GM12878 (cell line): ENCODE data around the gene JMJD4. TPM values are rescaled to one million over a fixed set of nuclear protein-coding genes. Genes with fewer than 3 reads are reported as not detected.

Experiments
- ATAC-seq: fragments of 200-7000 bp; cut with Tn5 transposase; 3 replicates; pipeline ENCODE4 v1.9.1; 2020; ENCODE audit warnings: mild to moderate bottlenecking, moderate library complexity
- BruUV-seq: library from RNA; stranded (reverse); fragments of 400-500 nt; replicated peaks from 2 replicates; lab custom pipeline; 2021; lab: Mats Ljungman, UMichigan
- CTCF ChIA-PET: fragments of 300-600 bp; sonication (Branson Sonifier 250); formaldehyde crosslinking; extraction: SDS; loops from one replicate; lab custom pipeline; 2021; ENCODE audit warnings: inconsistent platforms; lab: Yijun Ruan, JAX
- POLR2A ChIA-PET: fragments of 350-600 bp; formaldehyde crosslinking; extraction: SDS; loops from one replicate; lab custom pipeline; 2021; ENCODE audit warnings: inconsistent platforms; lab: Charles Lee
- RAD21 ChIA-PET: fragments of 300-600 bp; sonication (Branson Sonifier 250); formaldehyde crosslinking; loops from one replicate; lab custom pipeline; 2023; ENCODE audit warnings: antibody characterized with exemption; ENCODE audit not compliant: unreplicated experiment; lab: Charles Lee
- SMC1A ChIA-PET: fragments of 300-600 bp; sonication (Branson Sonifier 250); formaldehyde crosslinking; loops from one replicate; lab custom pipeline; 2023; ENCODE audit not compliant: unreplicated experiment, uncharacterized antibody; lab: Charles Lee
- DNase-seq: peaks from one replicate; pipeline ENCODE4 v3.0.0-alpha.2; 2011; ENCODE audit warnings: low read depth, low spot score
- FAIRE-seq: peaks from 3 replicates; lab custom pipeline; 2011; peaks lifted over from hg19 to GRCh38; lab: Jason Lieb, UNC
- H2AFZ ChIP-seq: 2 replicates; pipeline ENCODE4 v1.6.0; 2011; ENCODE audit warnings: low read depth, low read length, control low read depth; ENCODE audit not compliant: control insufficient read depth
- H3K27ac ChIP-seq: 2 replicates; pipeline ENCODE4 v1.5.1; 2011; ENCODE audit warnings: control low read depth; ENCODE audit not compliant: control insufficient read depth, insufficient read depth
- H3K27me3 ChIP-seq, 2 experiments: replicated peaks in 1 of 2; 2 replicates each; pipeline versions ENCODE4 v1.6.0 to v1.6.1; 2011; ENCODE audit warnings: low read length in 1 of 2; ENCODE audit not compliant: control insufficient read depth in 2 of 2, insufficient read depth in 2 of 2
- H3K36me3 ChIP-seq, 2 experiments: 2 replicates each; pipeline ENCODE4 v1.5.1; 2011; ENCODE audit warnings: low read length in 1 of 2; ENCODE audit not compliant: control insufficient read depth in 2 of 2, insufficient read depth in 2 of 2
- H3K4me1 ChIP-seq: 2 replicates; pipeline ENCODE4 v1.6.1; 2011; ENCODE audit warnings: mild to moderate bottlenecking, low read length, moderate library complexity, mixed read lengths; ENCODE audit not compliant: control insufficient read depth, insufficient read depth
- H3K4me2 ChIP-seq: 2 replicates; pipeline ENCODE4 v1.6.0; 2011; ENCODE audit warnings: control low read depth; ENCODE audit not compliant: control insufficient read depth, insufficient read depth
- H3K4me3 ChIP-seq: fragments of 200-600 bp; sonication (generic); 2 replicates; pipeline ENCODE4 v1.5.1; 2016
- H3K79me2 ChIP-seq: 2 replicates; pipeline ENCODE4 v1.6.0; 2011; ENCODE audit warnings: low read length; ENCODE audit not compliant: control insufficient read depth, insufficient read depth
- H3K9ac ChIP-seq: 2 replicates; pipeline ENCODE4 v1.8.0; 2011; ENCODE audit warnings: low read length, control low read depth, mixed read lengths; ENCODE audit not compliant: control insufficient read depth, insufficient read depth
- H3K9me3 ChIP-seq: replicated peaks from 3 replicates; pipeline ENCODE4 v1.5.1; 2011; ENCODE audit warnings: mild to moderate bottlenecking, low read length; ENCODE audit not compliant: control insufficient read depth, insufficient read depth
- H4K20me1 ChIP-seq: 2 replicates; pipeline ENCODE4 v1.6.0; 2011; ENCODE audit not compliant: control insufficient read depth, insufficient read depth
- CHD2 ChIP-seq: IDR thresholded peaks from 2 replicates; pipeline ENCODE4 v1.6.1; 2011; ENCODE audit warnings: low read depth, low read length, improper control_type of control experiment, borderline replicate concordance
- GABPA ChIP-seq: IDR thresholded peaks from 2 replicates; pipeline ENCODE4 v1.6.1; 2014; ENCODE audit warnings: antibody characterized with exemption, low read depth, mild to moderate bottlenecking, inconsistent platforms
- HDAC6 ChIP-seq: fragments of 200-600 bp; sonication (generic); IDR thresholded peaks from one replicate; pipeline ENCODE4 v1.8.0; 2017; ENCODE audit warnings: antibody characterized with exemption; ENCODE audit not compliant: unreplicated experiment
- HDGF ChIP-seq: fragments of 450-650 bp; IDR thresholded peaks from 2 replicates; pipeline ENCODE4 v1.6.1; 2016; ENCODE audit warnings: antibody characterized with exemption
- IKZF1 ChIP-seq: fragments of 450-650 bp; conservative IDR thresholded peaks from 2 replicates; pipeline ENCODE4 v1.6.1; 2017; ENCODE audit warnings: antibody characterized with exemption, mild to moderate bottlenecking
- MEF2A ChIP-seq: IDR thresholded peaks from 2 replicates; pipeline ENCODE4 v1.6.1; 2011; ENCODE audit warnings: low read depth, mild to moderate bottlenecking, low read length, moderate library complexity; ENCODE audit not compliant: insufficient read depth
- MTA2 ChIP-seq: fragments of 450-650 bp; IDR thresholded peaks from 2 replicates; pipeline ENCODE4 v1.6.1; 2016; ENCODE audit warnings: low read depth, mild to moderate bottlenecking, moderate library complexity
- MXI1 ChIP-seq: fragments of 150-350 bp; IDR thresholded peaks from 2 replicates; pipeline ENCODE4 v1.6.1; 2011; ENCODE audit warnings: low read depth, mild to moderate bottlenecking, inconsistent platforms, low read length, improper control_type of control experiment
- NFXL1 ChIP-seq: fragments of 450-650 bp; IDR thresholded peaks from 2 replicates; pipeline ENCODE4 v1.6.1; 2017; ENCODE audit warnings: antibody characterized with exemption, mild to moderate bottlenecking, borderline replicate concordance
- NR2C1 ChIP-seq: fragments of 450-650 bp; IDR thresholded peaks from 2 replicates; pipeline ENCODE4 v1.6.1; 2017; ENCODE audit warnings: antibody characterized with exemption, mild to moderate bottlenecking, moderate library complexity
- POLR2AphosphoS2 ChIP-seq: IDR thresholded peaks from 2 replicates; pipeline ENCODE4 v1.6.1; 2011; ENCODE audit warnings: low read depth, mild to moderate bottlenecking, low read length, improper control_type of control experiment, moderate library complexity
- RBBP5 ChIP-seq: fragments of 200-600 bp; sonication (generic); conservative IDR thresholded peaks from 2 replicates; pipeline ENCODE4 v1.6.1; 2016
- RCOR1 ChIP-seq: conservative IDR thresholded peaks from 2 replicates; pipeline ENCODE4 v1.6.1; 2012; ENCODE audit warnings: low read depth, low read length, improper control_type of control experiment
- SIN3A ChIP-seq: IDR thresholded peaks from 2 replicates; pipeline ENCODE4 v1.6.1; 2012; ENCODE audit warnings: low read depth, low read length, improper control_type of control experiment
- SIX5 ChIP-seq: IDR thresholded peaks from 2 replicates; pipeline ENCODE4 v1.6.1; 2011; ENCODE audit warnings: mild to moderate bottlenecking, low read depth, low read length, moderate library complexity; ENCODE audit not compliant: severe bottlenecking
- SREBF2 ChIP-seq: IDR thresholded peaks from 2 replicates; pipeline ENCODE4 v1.6.1; 2012; ENCODE audit warnings: mild to moderate bottlenecking, low read length
- TCF12 ChIP-seq: IDR thresholded peaks from 2 replicates; pipeline ENCODE4 v1.6.1; 2011; ENCODE audit warnings: low read depth, mild to moderate bottlenecking, low read length
- ZNF274 ChIP-seq: IDR thresholded peaks from one replicate; pipeline ENCODE4 v1.8.0; 2011; ENCODE audit not compliant: insufficient read length, insufficient read depth
- ZNF384 ChIP-seq: IDR thresholded peaks from 2 replicates; pipeline ENCODE4 v1.6.1; 2012; ENCODE audit warnings: low read depth, mild to moderate bottlenecking, low read length, improper control_type of control experiment, borderline replicate concordance
- WGBS: methylation state at CpG from one replicate; pipeline ENCODE4 v1.1.6; 2016; ENCODE audit warnings: low lambda C conversion rate; ENCODE audit not compliant: insufficient replicate concordance, insufficient coverage; ENCODE audit errors: missing lambda C conversion rate; 5-methylcytosine and 5-hydroxymethylcytosine counted together
- in situ Hi-C: fragments of 300-500 bp; cut with MboI; formaldehyde crosslinking; loops from 9 replicates; pipeline ENCODE4 v1.14.3; 2018; ENCODE audit warnings: mixed read lengths
- intact Hi-C: fragments of 100-400 bp; cut with micrococcal nuclease; formaldehyde crosslinking; loops from one replicate; pipeline ENCODE4 v1.14.2; 2022; ENCODE audit not compliant: unreplicated experiment
- polyA plus RNA-seq, 11 experiments: library from polyadenylated mRNA; depleted of rRNA in 4 of 11; unstranded in 6 of 11; stranded (reverse) in 5 of 11; fragments of >200 nt; fragmentation: Nextera tagmentation in 4 of 11; fragmentation: Illumina TruSeq in 1 of 11; extraction: Ambion mirVana in 4 of 11; extraction: Trizol in 1 of 11; gene quantifications; 1 replicate in 1 of 11; 2 replicates in 10 of 11; pipeline versions ENCODE4 v1.2.1 to v1.2.3, GENCODE V29; 2011 to 2016; ENCODE audit warnings: inconsistent platforms in 2 of 11, missing spikeins in 2 of 11, low read depth in 1 of 11
- total RNA-seq, 4 experiments: library from RNA; depleted of rRNA in 3 of 4; stranded (reverse); fragments of >200 nt in 3 of 4; fragmentation: Illumina TruSeq in 1 of 4; extraction: Trizol in 1 of 4; gene quantifications; 2 replicates each; pipeline versions ENCODE4 v1.2.1 to v1.2.3, GENCODE V29; 2013 to 2021
- TF ChIP-seq, protein P1 (sequence below): fragments of 450-650 bp; IDR thresholded peaks from 2 replicates; pipeline ENCODE4 v1.6.1; 2017; ENCODE audit warnings: low read depth, mild to moderate bottlenecking, moderate library complexity
- TF ChIP-seq, protein P2 (sequence below): IDR thresholded peaks from 2 replicates; pipeline ENCODE4 v1.6.1; 2011; ENCODE audit warnings: low read depth, mild to moderate bottlenecking, low read length, moderate library complexity, borderline replicate concordance; ENCODE audit errors: extremely low read depth

JMJD4 gene
- total and polyA plus RNA-seq, 10 of the 15 experiments (the other 5 are each of a cell fraction or from before 2014, with no cell fraction given), result 0.89 to 38.3 (median 18.4) TPM

DNA sequence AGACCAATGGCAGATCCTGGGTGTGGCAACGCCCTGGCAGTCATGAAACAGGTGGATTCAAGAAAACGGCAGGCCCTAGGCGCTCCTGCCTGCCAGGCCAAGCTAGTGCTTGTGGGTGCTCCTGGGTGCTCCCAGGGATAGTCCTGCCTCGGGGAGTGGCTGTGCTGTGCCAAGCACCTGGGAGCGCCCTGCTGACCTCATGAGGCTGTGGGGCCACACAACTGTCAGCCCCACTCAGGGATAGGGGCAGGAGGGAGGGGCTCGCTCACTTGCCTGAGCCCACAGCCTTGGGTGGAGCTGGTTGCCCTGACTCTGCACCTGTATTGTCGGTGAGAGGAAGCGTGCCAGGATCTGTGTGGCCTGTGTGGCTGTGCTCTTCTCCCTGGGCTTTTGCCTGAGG is 9.6 kb upstream of the JMJD4 start (continued):
- TF ChIP-seq, protein P1, sequence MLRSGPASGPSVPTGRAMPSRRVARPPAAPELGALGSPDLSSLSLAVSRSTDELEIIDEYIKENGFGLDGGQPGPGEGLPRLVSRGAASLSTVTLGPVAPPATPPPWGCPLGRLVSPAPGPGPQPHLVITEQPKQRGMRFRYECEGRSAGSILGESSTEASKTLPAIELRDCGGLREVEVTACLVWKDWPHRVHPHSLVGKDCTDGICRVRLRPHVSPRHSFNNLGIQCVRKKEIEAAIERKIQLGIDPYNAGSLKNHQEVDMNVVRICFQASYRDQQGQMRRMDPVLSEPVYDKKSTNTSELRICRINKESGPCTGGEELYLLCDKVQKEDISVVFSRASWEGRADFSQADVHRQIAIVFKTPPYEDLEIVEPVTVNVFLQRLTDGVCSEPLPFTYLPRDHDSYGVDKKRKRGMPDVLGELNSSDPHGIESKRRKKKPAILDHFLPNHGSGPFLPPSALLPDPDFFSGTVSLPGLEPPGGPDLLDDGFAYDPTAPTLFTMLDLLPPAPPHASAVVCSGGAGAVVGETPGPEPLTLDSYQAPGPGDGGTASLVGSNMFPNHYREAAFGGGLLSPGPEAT, result no peak
- TF ChIP-seq ZNF274, result no peak
- no peak for TF ChIP-seq TCF12
- TF ChIP-seq RCOR1, result no peak
- TF ChIP-seq POLR2AphosphoS2, result no peak
- TF ChIP-seq HDGF, result no peak
- no peak for TF ChIP-seq MTA2
- no peak for TF ChIP-seq RBBP5
- TF ChIP-seq HDAC6, result no peak
- no peak for TF ChIP-seq CHD2

DNA sequence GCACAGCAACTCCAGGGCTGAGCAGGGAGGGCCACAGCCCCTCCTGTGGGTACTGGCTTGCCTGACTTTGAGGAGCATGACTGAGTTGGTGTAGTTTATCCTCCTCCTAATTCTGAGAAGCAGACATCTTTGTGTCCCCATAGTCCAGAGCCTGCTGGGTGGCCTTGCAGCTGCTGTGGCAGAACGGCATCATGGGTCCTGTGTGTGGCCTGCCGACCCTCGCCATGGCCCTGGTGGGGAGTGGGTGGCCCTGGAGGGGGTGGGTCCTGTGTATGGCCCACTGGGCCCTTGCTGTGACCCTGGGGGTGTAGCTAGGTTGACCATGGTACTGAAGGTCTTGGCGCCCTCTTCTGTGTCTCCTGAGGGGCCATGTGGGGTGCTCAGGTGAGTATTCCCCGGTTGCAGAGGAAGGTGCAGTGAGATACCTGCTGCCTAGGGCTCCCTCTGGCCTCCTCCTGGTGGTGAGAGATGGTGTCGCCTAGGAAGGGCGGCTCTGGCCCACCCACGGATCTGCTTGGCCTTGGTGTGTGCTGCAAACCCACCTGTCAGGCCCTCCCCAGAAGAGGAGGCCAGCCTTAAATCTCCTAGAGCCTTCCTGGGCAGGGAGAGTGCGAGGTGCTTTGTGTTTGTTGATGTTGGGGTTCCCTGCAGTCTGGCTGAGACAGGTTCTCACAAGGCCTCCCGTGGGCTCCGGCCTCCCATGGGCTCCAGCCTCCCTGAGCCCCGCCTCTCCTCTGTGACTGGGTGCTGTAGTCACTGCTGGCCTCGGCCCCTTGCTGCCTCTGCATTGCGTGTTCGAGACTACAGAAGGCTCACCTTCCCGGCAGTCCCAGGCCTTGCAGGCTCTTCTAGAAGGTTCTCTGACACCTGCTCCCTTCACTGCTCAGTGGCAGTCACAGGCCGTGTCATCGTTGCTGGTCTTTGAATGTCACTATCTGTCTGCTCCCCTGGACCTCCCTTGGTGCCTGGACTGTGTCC is 7.9 kb upstream of the JMJD4 start:
- Histone ChIP-seq H3K9ac (no peak overlapping the region), H3K4me1 (no peaks in the 10 kb centered on the region), H4K20me1 (no peaks in the 10 kb centered on the region)
- TF ChIP-seq CHD2 (no peak), MTA2 (no peak), NR2C1 (no peak), SIX5 (no peak), NFXL1 (no peak), SIN3A (no peak), MEF2A (no peak), SREBF2 (no peak), IKZF1 (no peak), RBBP5 (no peak), GABPA (no peak), MXI1 (no peak), ZNF384 (no peak)
- TF ChIP-seq, protein P2, sequence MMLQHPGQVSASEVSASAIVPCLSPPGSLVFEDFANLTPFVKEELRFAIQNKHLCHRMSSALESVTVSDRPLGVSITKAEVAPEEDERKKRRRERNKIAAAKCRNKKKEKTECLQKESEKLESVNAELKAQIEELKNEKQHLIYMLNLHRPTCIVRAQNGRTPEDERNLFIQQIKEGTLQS, result no peak

More for the DNA sequence above, 7.9 kb upstream of the JMJD4 start:
- no peak for DNase-seq
- H3K27ac ChIP-seq, result no peak overlapping the region
- SMC1A ChIA-PET, result interaction anchor here (1.2 kb wide), 1 partner anchor 9 kb away, joined by 3 read pairs; no protein-coding TSS in a partner anchor
- in situ Hi-C loops, result no loop called here
- peaks cover 2% of the 10 kb centered on the region for H3K79me2 ChIP-seq
- H3K27me3 ChIP-seq, result no peaks in the 10 kb centered on the region
- POLR2A ChIA-PET, result no interaction called here
- CTCF ChIA-PET, result interaction anchor here (0.6 to 1.3 kb wide), 2 partner anchors 15 to 401 kb away, joined by 3 read pairs; no protein-coding TSS in a partner anchor
- no peak overlapping the region for H3K4me3 ChIP-seq
- no peak overlapping the region for H2AFZ ChIP-seq
- no peak overlapping the region for H3K4me2 ChIP-seq
- no peaks in the 10 kb centered on the region for H3K9me3 ChIP-seq
- WGBS, result 89% methylated on average over 18 of the region's 18 CpGs
- peaks cover 0 to 2% of the 10 kb centered on the region in 2 experiments; a peak in 2 of 4 replicates for H3K36me3 ChIP-seq
- no peak for FAIRE-seq
- BruUV-seq, result no TSS peak
- RAD21 ChIA-PET, result no interaction called here
- ATAC-seq, result no peak; the same call in 2 of the 3 replicates
- intact Hi-C loops, result no loop called here
